ENCODE measurements around the gene ZMYND15.

The ZMYND15 gene

GRCh38 chr17:4764595-4764994 is 25.0 kb downstream of the ZMYND15 start:
- DNase-seq (ENCODE audit: low read depth in 1 of 2, low spot score in 1 of 2): no peak
- no peak for TF ChIP-seq JUND (IDR thresholded peaks at IDR 0.05; ENCODE audit: low read depth)
- in situ Hi-C loops (cut with HindIII; ENCODE audit: low pct_unique_long_range_greater_than_20kb, low sequenced_read_pairs): no loop called here

- DNase-seq (ENCODE audit: low read depth in 1 of 2, low spot score in 1 of 2): no peak
- TF ChIP-seq JUND (IDR thresholded peaks at IDR 0.05; ENCODE audit: low read depth): no peak
- in situ Hi-C loops (cut with HindIII; ENCODE audit: low pct_unique_long_range_greater_than_20kb, low sequenced_read_pairs): no loop called here
Measured at GRCh38 chr17:4766201-4766600, 26.6 kb downstream of the ZMYND15 start.

- TF ChIP-seq JUND (IDR thresholded peaks at IDR 0.05; ENCODE audit: low read depth): no peak
- in situ Hi-C loops (cut with HindIII; ENCODE audit: low pct_unique_long_range_greater_than_20kb, low sequenced_read_pairs): no loop called here
- DNase-seq (ENCODE audit: low read depth in 1 of 2, low spot score in 1 of 2): no peak
Measured at GRCh38 chr17:4766723-4767122, 27.1 kb downstream of the ZMYND15 start.

- no peak for TF ChIP-seq JUND (IDR thresholded peaks at IDR 0.05; ENCODE audit: low read depth)
- in situ Hi-C loops (cut with HindIII; ENCODE audit: low pct_unique_long_range_greater_than_20kb, low sequenced_read_pairs): no loop called here
- no peak for DNase-seq (ENCODE audit: low read depth in 1 of 2, low spot score in 1 of 2)
Measured at GRCh38 chr17:4768298-4768697, 28.7 kb downstream of the ZMYND15 start.

- in situ Hi-C loops (cut with HindIII; ENCODE audit: low pct_unique_long_range_greater_than_20kb, low sequenced_read_pairs): no loop called here
- no peak for DNase-seq (ENCODE audit: low read depth in 1 of 2, low spot score in 1 of 2)
- no peak for TF ChIP-seq JUND (IDR thresholded peaks at IDR 0.05; ENCODE audit: low read depth)
Measured at GRCh38 chr17:4769628-4770027, 30.0 kb downstream of the ZMYND15 start.

- no peak for DNase-seq (ENCODE audit: low read depth in 1 of 2, low spot score in 1 of 2)
- no peak for TF ChIP-seq JUND (IDR thresholded peaks at IDR 0.05; ENCODE audit: low read depth)
- in situ Hi-C loops (cut with HindIII; ENCODE audit: low pct_unique_long_range_greater_than_20kb, low sequenced_read_pairs): no loop called here
Measured at GRCh38 chr17:4771519-4772234, 32.0 kb downstream of the ZMYND15 start, which contains the start of gene TM4SF5. Gene TM4SF5, plus strand, starts transcription at chr17:4771886. Its CDS starts 37 bp downstream, at chr17:4771923.

GRCh38 chr17:4772235-4772613 is 32.6 kb downstream of the ZMYND15 start:
- DNase-seq (ENCODE audit: low read depth in 1 of 2, low spot score in 1 of 2): no peak
- in situ Hi-C loops (cut with HindIII; ENCODE audit: low pct_unique_long_range_greater_than_20kb, low sequenced_read_pairs): no loop called here
- no peak for TF ChIP-seq JUND (IDR thresholded peaks at IDR 0.05; ENCODE audit: low read depth)

GRCh38 chr17:4777969-4778760 is 38.5 kb downstream of the ZMYND15 start:
- DNase-seq (ENCODE audit: low read depth in 1 of 2, low spot score in 1 of 2): peak in 1 of 2 experiments; percentile 24
- no peak for TF ChIP-seq JUND (IDR thresholded peaks at IDR 0.05; ENCODE audit: low read depth)
- in situ Hi-C loops (cut with HindIII; ENCODE audit: low pct_unique_long_range_greater_than_20kb, low sequenced_read_pairs): no loop called here

- in situ Hi-C loops (cut with HindIII; ENCODE audit: low pct_unique_long_range_greater_than_20kb, low sequenced_read_pairs): no loop called here
- no peak for DNase-seq (ENCODE audit: low read depth in 1 of 2, low spot score in 1 of 2)
- no peak for TF ChIP-seq JUND (IDR thresholded peaks at IDR 0.05; ENCODE audit: low read depth)
Measured at GRCh38 chr17:4780325-4780955, 40.8 kb downstream of the ZMYND15 start.

- in situ Hi-C loops (cut with HindIII; ENCODE audit: low pct_unique_long_range_greater_than_20kb, low sequenced_read_pairs): no loop called here
- TF ChIP-seq JUND (IDR thresholded peaks at IDR 0.05; ENCODE audit: low read depth): no peak
- DNase-seq (ENCODE audit: low read depth in 1 of 2, low spot score in 1 of 2): no peak
Measured at GRCh38 chr17:4782652-4783051, 43.0 kb downstream of the ZMYND15 start.

- TF ChIP-seq JUND (IDR thresholded peaks at IDR 0.05; ENCODE audit: low read depth): no peak
- no peak for DNase-seq (ENCODE audit: low read depth in 1 of 2, low spot score in 1 of 2)
- in situ Hi-C loops (cut with HindIII; ENCODE audit: low pct_unique_long_range_greater_than_20kb, low sequenced_read_pairs): no loop called here
Measured at GRCh38 chr17:4785311-4786105, 45.9 kb downstream of the ZMYND15 start.

GRCh38 chr17:4786106-4786511 is 46.5 kb downstream of the ZMYND15 start, which contains the start of gene VMO1:
Gene VMO1, minus strand, starts transcription at chr17:4786364. Its CDS starts 12 bp downstream, at chr17:4786352.
- no peak for DNase-seq (ENCODE audit: low read depth in 1 of 2, low spot score in 1 of 2)
- in situ Hi-C loops (cut with HindIII; ENCODE audit: low pct_unique_long_range_greater_than_20kb, low sequenced_read_pairs): no loop called here
- TF ChIP-seq JUND (IDR thresholded peaks at IDR 0.05; ENCODE audit: low read depth): no peak

Data from T47D (cell line).